Measurements from ENCODE around the gene WASHC4. TPM values are rescaled to one million over a fixed set of nuclear protein-coding genes. Genes with fewer than 3 reads are reported as not detected.
"Not testable (repeated sequence)": the region's sequence is repeated elsewhere in the genome, so short reads cannot be mapped to it uniquely, and the experiment has no call there.

WASHC4 gene
- total and polyA plus RNA-seq, 4 donors = 11.5 to 59.1 (median 32.6) TPM

DNA sequence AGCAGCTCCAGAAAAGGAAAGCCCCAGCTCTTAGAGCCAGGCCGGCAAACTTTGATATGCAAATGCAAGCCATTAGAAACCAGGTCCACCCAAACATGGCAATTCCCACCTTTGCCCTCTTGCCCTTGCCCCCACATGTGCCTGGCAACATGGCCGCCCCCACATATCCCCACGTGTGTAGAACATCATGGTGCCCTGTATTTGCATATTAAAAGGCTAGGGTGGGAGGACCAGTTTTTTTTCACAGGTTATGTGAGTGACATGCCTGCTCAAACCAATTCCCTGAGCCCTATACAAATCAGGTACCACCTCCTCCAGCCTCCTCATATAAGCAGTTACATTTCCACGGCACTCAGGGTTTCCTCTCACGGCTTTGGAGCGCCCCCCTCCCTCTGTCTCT is 17.2 kb upstream of the WASHC4 start:
- Histone ChIP-seq H3K9ac (ENCODE audit: low read depth in 1 of 2, low read length in 2 of 2) (no peak overlapping the region), H3K9me3 (ENCODE audit: control insufficient read depth in 4 of 4, low read length in 3 of 4) (no peaks in the 10 kb centered on the region), H3K27ac (ENCODE audit: low read depth in 1 of 2, low read length in 2 of 2) (no peak overlapping the region), H3K27me3 (ENCODE audit: control insufficient read depth in 4 of 4, insufficient read depth in 4 of 4, low read length in 3 of 4) (no peaks in the 10 kb centered on the region), H3K4me1 (ENCODE audit: control insufficient read depth in 4 of 4, insufficient read depth in 4 of 4, low read length in 3 of 4) (no peaks in the 10 kb centered on the region), H3K36me3 (ENCODE audit: control insufficient read depth in 4 of 4, insufficient read depth in 3 of 4, low read depth in 1 of 4, low read length in 3 of 4) (no peaks in the 10 kb centered on the region), H3K4me3 (ENCODE audit: low read depth in 1 of 3, low read length in 3 of 3) (no peak overlapping the region)
- no peak for DNase-seq (ENCODE audit: low spot score)
- WGBS = 79% methylated on average over 6 of the region's 6 CpGs
- no peak for TF ChIP-seq MAX (IDR thresholded peaks at IDR 0.05)
- TF ChIP-seq TAF1 (conservative IDR thresholded peaks at IDR 0.05) = no peak
- TF ChIP-seq GABPA (IDR thresholded peaks at IDR 0.05 in 1 of 2, conservative IDR thresholded peaks at IDR 0.05 in 1 of 2) = no peak

GRCh38 chr12:105091476-105092206 is 15.9 kb upstream of the WASHC4 start:
- H3K4me3 ChIP-seq (ENCODE audit: low read depth in 1 of 3, low read length in 3 of 3) = no peak overlapping the region
- no peaks in the 10 kb centered on the region for H3K27me3 ChIP-seq (ENCODE audit: control insufficient read depth in 4 of 4, insufficient read depth in 4 of 4, low read length in 3 of 4)
- WGBS = 60% methylated on average over 4 of the region's 4 CpGs
- TF ChIP-seq, protein P1, sequence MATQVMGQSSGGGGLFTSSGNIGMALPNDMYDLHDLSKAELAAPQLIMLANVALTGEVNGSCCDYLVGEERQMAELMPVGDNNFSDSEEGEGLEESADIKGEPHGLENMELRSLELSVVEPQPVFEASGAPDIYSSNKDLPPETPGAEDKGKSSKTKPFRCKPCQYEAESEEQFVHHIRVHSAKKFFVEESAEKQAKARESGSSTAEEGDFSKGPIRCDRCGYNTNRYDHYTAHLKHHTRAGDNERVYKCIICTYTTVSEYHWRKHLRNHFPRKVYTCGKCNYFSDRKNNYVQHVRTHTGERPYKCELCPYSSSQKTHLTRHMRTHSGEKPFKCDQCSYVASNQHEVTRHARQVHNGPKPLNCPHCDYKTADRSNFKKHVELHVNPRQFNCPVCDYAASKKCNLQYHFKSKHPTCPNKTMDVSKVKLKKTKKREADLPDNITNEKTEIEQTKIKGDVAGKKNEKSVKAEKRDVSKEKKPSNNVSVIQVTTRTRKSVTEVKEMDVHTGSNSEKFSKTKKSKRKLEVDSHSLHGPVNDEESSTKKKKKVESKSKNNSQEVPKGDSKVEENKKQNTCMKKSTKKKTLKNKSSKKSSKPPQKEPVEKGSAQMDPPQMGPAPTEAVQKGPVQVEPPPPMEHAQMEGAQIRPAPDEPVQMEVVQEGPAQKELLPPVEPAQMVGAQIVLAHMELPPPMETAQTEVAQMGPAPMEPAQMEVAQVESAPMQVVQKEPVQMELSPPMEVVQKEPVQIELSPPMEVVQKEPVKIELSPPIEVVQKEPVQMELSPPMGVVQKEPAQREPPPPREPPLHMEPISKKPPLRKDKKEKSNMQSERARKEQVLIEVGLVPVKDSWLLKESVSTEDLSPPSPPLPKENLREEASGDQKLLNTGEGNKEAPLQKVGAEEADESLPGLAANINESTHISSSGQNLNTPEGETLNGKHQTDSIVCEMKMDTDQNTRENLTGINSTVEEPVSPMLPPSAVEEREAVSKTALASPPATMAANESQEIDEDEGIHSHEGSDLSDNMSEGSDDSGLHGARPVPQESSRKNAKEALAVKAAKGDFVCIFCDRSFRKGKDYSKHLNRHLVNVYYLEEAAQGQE (IDR thresholded peaks at IDR 0.05) = no peak
- TF ChIP-seq FOXA1 (IDR thresholded peaks at IDR 0.05) (no peak), ATF3 (IDR thresholded peaks at IDR 0.05) (no peak), NR2F2 (IDR thresholded peaks at IDR 0.05) (no peak), TAF1 (conservative IDR thresholded peaks at IDR 0.05) (no peak), RAD21 (IDR thresholded peaks at IDR 0.05) (no peak)
- H3K4me1 ChIP-seq (ENCODE audit: control insufficient read depth in 4 of 4, insufficient read depth in 4 of 4, low read length in 3 of 4) = no peaks in the 10 kb centered on the region
- no peak overlapping the region for H3K27ac ChIP-seq (ENCODE audit: low read depth in 1 of 2, low read length in 2 of 2)
- DNase-seq (ENCODE audit: low spot score) = no peak
- H3K9ac ChIP-seq (ENCODE audit: low read depth in 1 of 2, low read length in 2 of 2) = no peak overlapping the region
- no peaks in the 10 kb centered on the region for H3K36me3 ChIP-seq (ENCODE audit: control insufficient read depth in 4 of 4, insufficient read depth in 3 of 4, low read depth in 1 of 4, low read length in 3 of 4)
- H3K9me3 ChIP-seq (ENCODE audit: control insufficient read depth in 4 of 4, low read length in 3 of 4) = no peaks in the 10 kb centered on the region

DNA sequence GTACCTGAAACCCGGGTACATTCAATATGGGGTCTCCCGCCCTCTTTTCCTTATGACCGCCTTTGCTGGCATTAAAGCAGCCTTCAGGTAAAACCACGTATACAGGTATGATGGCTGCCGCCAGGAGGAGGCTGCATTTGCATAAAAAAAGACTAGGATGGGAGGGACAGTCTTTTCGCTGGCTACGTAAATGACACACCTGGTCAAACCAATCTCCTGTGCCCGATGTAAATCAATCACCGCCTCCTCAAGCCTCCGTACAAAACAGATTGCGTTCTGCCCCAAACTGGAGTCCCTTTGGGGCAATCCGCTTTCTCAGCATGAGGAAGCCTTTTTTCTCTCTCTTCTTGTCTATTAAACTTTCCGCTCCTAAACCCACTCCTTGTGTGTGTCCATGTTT is 15.2 kb upstream of the WASHC4 start:
- DNase-seq (ENCODE audit: low spot score) = no peak
- Histone ChIP-seq H3K4me3 (ENCODE audit: low read depth in 1 of 3, low read length in 3 of 3) (no peak overlapping the region), H3K36me3 (ENCODE audit: control insufficient read depth in 4 of 4, insufficient read depth in 3 of 4, low read depth in 1 of 4, low read length in 3 of 4) (no peaks in the 10 kb centered on the region), H3K9ac (ENCODE audit: low read depth in 1 of 2, low read length in 2 of 2) (no peak overlapping the region), H3K4me1 (ENCODE audit: control insufficient read depth in 4 of 4, insufficient read depth in 4 of 4, low read length in 3 of 4) (no peaks in the 10 kb centered on the region), H3K9me3 (ENCODE audit: control insufficient read depth in 4 of 4, low read length in 3 of 4) (no peaks in the 10 kb centered on the region), H3K27ac (ENCODE audit: low read depth in 1 of 2, low read length in 2 of 2) (no peak overlapping the region), H3K27me3 (ENCODE audit: control insufficient read depth in 4 of 4, insufficient read depth in 4 of 4, low read length in 3 of 4) (no peaks in the 10 kb centered on the region)
- TF ChIP-seq GABPA (IDR thresholded peaks at IDR 0.05 in 1 of 2, conservative IDR thresholded peaks at IDR 0.05 in 1 of 2) (no peak), NR2F2 (IDR thresholded peaks at IDR 0.05) (no peak), MAX (IDR thresholded peaks at IDR 0.05) (no peak)
- TF ChIP-seq, protein P1 (IDR thresholded peaks at IDR 0.05) = no peak
- 42% methylated on average over 13 of the region's 13 CpGs for WGBS

GRCh38 chr12:105095338-105095737 is 12.2 kb upstream of the WASHC4 start:
- WGBS = 93% methylated on average over 5 of the region's 5 CpGs
- not testable (repeated sequence) for H3K4me3 ChIP-seq (ENCODE audit: low read depth in 1 of 3, low read length in 3 of 3); H3K4me1 ChIP-seq (ENCODE audit: control insufficient read depth in 4 of 4, insufficient read depth in 4 of 4, low read length in 3 of 4); DNase-seq (ENCODE audit: low spot score); H3K9ac ChIP-seq (ENCODE audit: low read depth in 1 of 2, low read length in 2 of 2); H3K36me3 ChIP-seq (ENCODE audit: control insufficient read depth in 4 of 4, insufficient read depth in 3 of 4, low read depth in 1 of 4, low read length in 3 of 4); H3K9me3 ChIP-seq (ENCODE audit: control insufficient read depth in 4 of 4, low read length in 3 of 4); H3K27ac ChIP-seq (ENCODE audit: low read depth in 1 of 2, low read length in 2 of 2); H3K27me3 ChIP-seq (ENCODE audit: control insufficient read depth in 4 of 4, insufficient read depth in 4 of 4, low read length in 3 of 4)
